ENCODE data around the gene MTMR11. TPM values are rescaled to one million over a fixed set of nuclear protein-coding genes. Genes with fewer than 3 reads are reported as not detected.

Gene MTMR11
- total and polyA plus RNA-seq, 2 of the 8 experiments (the other 6 are each of a cell fraction or from before 2014, with no cell fraction given), result 3.7 to 4.8 TPM

- Histone ChIP-seq H4K5ac (ENCODE audit: insufficient read length, low read depth, low read length) (peak overlapping the region; percentile 5), H3K4me1 (replicated peaks in 1 of 4; ENCODE audit: control insufficient read depth in 3 of 4, insufficient read depth in 4 of 4, low read length in 3 of 4) (peaks cover 0 to 8% (median 4%) of the 10 kb centered on the region in 4 experiments; a peak in 4 of 7 replicates), H3K56ac (replicated peaks; ENCODE audit: insufficient read length, low read depth, low read length) (no peak overlapping the region), H2BK12ac (ENCODE audit: low read depth, low read length) (no peak overlapping the region), H2AK5ac (ENCODE audit: low read depth, low read length) (no peak overlapping the region), H3K4me2 (ENCODE audit: insufficient read depth in 1 of 2, low read depth in 2 of 2, low read length in 2 of 2) (peak overlapping the region; percentile 87 to 90), H3K23ac (ENCODE audit: insufficient read length) (no peak overlapping the region), H2BK15ac (ENCODE audit: low read length) (no peak overlapping the region), H3K79me1 (ENCODE audit: low read depth, low read length) (peaks cover 5% of the 10 kb centered on the region), H3K14ac (ENCODE audit: insufficient read length) (no peak overlapping the region), H3K27me3 (replicated peaks in 1 of 4; ENCODE audit: control insufficient read depth in 3 of 4, extremely low read depth in 1 of 4, insufficient read depth in 3 of 4, low read length in 3 of 4) (no peaks in the 10 kb centered on the region), H3K4ac (replicated peaks; ENCODE audit: insufficient read length, low read depth, low read length) (no peak overlapping the region), H2BK120ac (replicated peaks; ENCODE audit: low read depth, low read length) (no peak overlapping the region), H3K9ac (replicated peaks in 1 of 4; ENCODE audit: extremely low read depth in 1 of 4, low read depth in 3 of 4, low read length in 3 of 4) (peak overlapping the region in 3 of 4 experiments; percentile 90 to 97 (median 90); a peak in 6 of 7 replicates), H4K8ac (ENCODE audit: extremely low read depth, insufficient read depth, low read length) (peak overlapping the region; percentile 98; the same call in 1 of the 2 replicates), H2BK20ac (ENCODE audit: low read length) (no peak overlapping the region), H4K91ac (replicated peaks; ENCODE audit: insufficient read length, low read length) (peak overlapping the region; percentile 18), H3K36me3 (ENCODE audit: control insufficient read depth in 2 of 4, insufficient read depth in 4 of 4, low read length in 3 of 4) (peaks cover 15 to 34% (median 30%) of the 10 kb centered on the region in 4 experiments), H4K20me1 (replicated peaks in 1 of 2; ENCODE audit: control insufficient read depth in 1 of 2, insufficient read depth in 2 of 2, low read length in 2 of 2) (no peaks in the 10 kb centered on the region), H3K27ac (ENCODE audit: low read depth, low read length) (peak overlapping the region; percentile 90), H2BK5ac (ENCODE audit: low read depth, low read length) (peak overlapping the region; percentile 89), H3K9me3 (ENCODE audit: insufficient read depth in 2 of 2, low read depth in 1 of 2, low read length in 1 of 2) (no peaks in the 10 kb centered on the region), H3K4me3 (ENCODE audit: extremely low read depth in 1 of 4, insufficient read depth in 2 of 4, low read depth in 3 of 4, low read length in 4 of 4) (peak overlapping the region; percentile 85 to 95 (median 94)), H3K79me2 (ENCODE audit: control insufficient read depth in 1 of 2, insufficient read depth in 2 of 2, low read length in 2 of 2) (peaks cover 8 to 28% of the 10 kb centered on the region in 2 experiments), H3K23me2 (ENCODE audit: low read depth, low read length) (peaks cover 5% of the 10 kb centered on the region), H2AFZ (ENCODE audit: low read length) (no peak overlapping the region; the same call in 1 of the 2 replicates), H3K18ac (ENCODE audit: extremely low read depth, low read length) (peak overlapping the region; percentile 91; the same call in 1 of the 2 replicates)
- FAIRE-seq (no peak), DNase-seq (ENCODE audit: low read depth in 1 of 2, low spot score in 2 of 2) (no peak)
- CTCF ChIA-PET (ENCODE audit: partially characterized antibody), result interaction anchor here (0.7 kb wide), 1 partner anchor 40 kb away, joined by 3 read pairs; no protein-coding TSS in a partner anchor
- POLR2A ChIA-PET (ENCODE audit: partially characterized antibody), result interaction anchor here (0.8 to 4.3 kb wide), 15 partner anchors 10 to 258 kb away, joined by 3 to 60 read pairs (median 5); partner anchors contain the start of genes BOLA1, MTMR11, OTUD7B and SV2A
- 13% methylated on average over 1 of the region's 1 CpG; no CpG with 5 or more reads in 1 of the 2 experiments for WGBS, 2 experiments (ENCODE audit: extremely low coverage in 1 of 2, insufficient coverage in 1 of 2, insufficient read length in 1 of 2, insufficient replicate concordance in 2 of 2, low coverage in 1 of 2, low lambda C conversion rate in 2 of 2, missing lambda C conversion rate in 1 of 2)
- TF ChIP-seq CTBP2 (IDR thresholded peaks at IDR 0.05; ENCODE audit: borderline replicate concordance, insufficient read depth, insufficient read length, low read length), result no peak
- TF ChIP-seq SP1 (IDR thresholded peaks at IDR 0.05; ENCODE audit: low read depth, low read length), result no peak
- no peak for TF ChIP-seq NANOG (IDR thresholded peaks at IDR 0.05; ENCODE audit: insufficient read depth, low read depth, low read length, poor library complexity, severe bottlenecking)
- TF ChIP-seq ZNF274 (IDR thresholded peaks at IDR 0.05; ENCODE audit: borderline replicate concordance, extremely low read depth, low read length), result no peak
- TF ChIP-seq KDM5A (IDR thresholded peaks at IDR 0.05; ENCODE audit: low read length), result no peak
- no peak for TF ChIP-seq CEBPB (IDR thresholded peaks at IDR 0.05; ENCODE audit: low read depth, low read length)
- TF ChIP-seq EP300 (IDR thresholded peaks at IDR 0.05; ENCODE audit: borderline replicate concordance in 1 of 2, low read depth in 2 of 2, low read length in 2 of 2), result no peak
- no peak for TF ChIP-seq BRCA1 (IDR thresholded peaks at IDR 0.05; ENCODE audit: low read depth, low read length)
- no peak for TF ChIP-seq EZH2 (IDR thresholded peaks at IDR 0.05; ENCODE audit: low read depth, low read length, severe bottlenecking)
- TF ChIP-seq POU5F1 (IDR thresholded peaks at IDR 0.05; ENCODE audit: low read depth, low read length), result no peak
- TF ChIP-seq EGR1 (IDR thresholded peaks at IDR 0.05; ENCODE audit: borderline replicate concordance, low read depth, low read length), result no peak
- no peak for TF ChIP-seq SRF (IDR thresholded peaks at IDR 0.05; ENCODE audit: low read depth, low read length)
- no peak for TF ChIP-seq RFX5 (IDR thresholded peaks at IDR 0.05; ENCODE audit: borderline replicate concordance, low read depth, low read length)
- TF ChIP-seq SIRT6 (IDR thresholded peaks at IDR 0.05; ENCODE audit: low read length), result no peak
These were observed 8.3 kb downstream of the MTMR11 start for GRCh38 chr1:149928401-149928724.

Measured in H1 (cell line).